Left ventricle myocardium inferior (tissue), 1 donor: Measurements from ENCODE around the gene TPMT. TPM values are rescaled to one million over a fixed set of nuclear protein-coding genes. Genes with fewer than 3 reads are reported as not detected.

Experiments used
- DNase-seq: peaks from one replicate; pipeline ENCODE4 v3.0.0-alpha.2; 2020
- H3K27ac ChIP-seq: fragments of 200-600 bp; replicated peaks from 2 replicates; pipeline ENCODE4 v1.8.0; 2021
- H3K27me3 ChIP-seq: fragments of 200-600 bp; 2 replicates; pipeline ENCODE4 v1.8.0; 2021; ENCODE audit warnings: low read depth
- H3K36me3 ChIP-seq: fragments of 200-600 bp; 2 replicates; pipeline ENCODE4 v1.8.0; 2021
- H3K4me1 ChIP-seq: fragments of 200-600 bp; 2 replicates; pipeline ENCODE4 v1.8.0; 2021
- H3K4me3 ChIP-seq: fragments of 200-600 bp; 2 replicates; pipeline ENCODE4 v1.8.0; 2021; ENCODE audit warnings: mild to moderate bottlenecking, moderate library complexity
- H3K9me3 ChIP-seq: fragments of 200-600 bp; replicated peaks from 2 replicates; pipeline ENCODE4 v1.8.0; 2021
- CTCF ChIP-seq: fragments of 200-600 bp; IDR thresholded peaks from 2 replicates; pipeline ENCODE4 v1.8.0; 2021; ENCODE audit warnings: antibody characterized with exemption, mild to moderate bottlenecking, borderline replicate concordance
- intact Hi-C: fragments of 100-400 bp; cut with micrococcal nuclease; formaldehyde crosslinking; loops from one replicate; pipeline ENCODE4 v1.11.0; 2022
- total RNA-seq: library from RNA; stranded (reverse); fragmentation: NEBNext Ultra II Directional; extraction: Animal tissue kit (Norgen Biotek cat#: 25700); gene quantifications from one replicate; pipeline ENCODE4 v1.2.1, GENCODE V29; 2021
- donor health status: DM: no; HTN: yes; CAD: no; lungs with severe emphysema.

TPMT gene
- total RNA-seq, 1 donor from 2014 or later = 14.1 TPM

- H3K4me3 ChIP-seq = no peak overlapping the region
- DNase-seq = no peak
- no peaks in the 10 kb centered on the region for H3K27me3 ChIP-seq
- no peaks in the 10 kb centered on the region for H3K9me3 ChIP-seq
- H3K36me3 ChIP-seq = no peaks in the 10 kb centered on the region
- TF ChIP-seq CTCF = no peak
- H3K4me1 ChIP-seq = peaks cover 7% of the 10 kb centered on the region
- H3K27ac ChIP-seq = no peak overlapping the region
- intact Hi-C loops = no loop called here
These were observed 37.7 kb downstream of the TPMT start for GRCh38 chr6:18117136-18117535.

- H3K27ac ChIP-seq = no peak overlapping the region
- H3K9me3 ChIP-seq = no peaks in the 10 kb centered on the region
- DNase-seq = no peak
- intact Hi-C loops = no loop called here
- no peaks in the 10 kb centered on the region for H3K36me3 ChIP-seq
- H3K27me3 ChIP-seq = no peaks in the 10 kb centered on the region
- TF ChIP-seq CTCF = no peak
- H3K4me3 ChIP-seq = no peak overlapping the region
- no peaks in the 10 kb centered on the region for H3K4me1 ChIP-seq
These were observed 39.5 kb downstream of the TPMT start for GRCh38 chr6:18115356-18115755.

GRCh38 chr6:18110162-18110561 is 44.7 kb downstream of the TPMT start:
- intact Hi-C loops = no loop called here

GRCh38 chr6:18107061-18107460 is 47.8 kb downstream of the TPMT start:
- intact Hi-C loops = loop anchor here (10.0 kb wide), 1 partner anchor 112 kb away; no protein-coding TSS in a partner anchor
- DNase-seq = no peak
- H3K4me3 ChIP-seq = no peak overlapping the region
- peaks cover 3% of the 10 kb centered on the region for H3K4me1 ChIP-seq
- peaks cover 22% of the 10 kb centered on the region for H3K9me3 ChIP-seq
- no peaks in the 10 kb centered on the region for H3K36me3 ChIP-seq
- H3K27me3 ChIP-seq = no peaks in the 10 kb centered on the region
- H3K27ac ChIP-seq = no peak overlapping the region
- TF ChIP-seq CTCF = no peak

More at GRCh38 chr6:18110162-18110561, 44.7 kb downstream of the TPMT start:
- H3K27ac ChIP-seq = no peak overlapping the region
- no peak overlapping the region for H3K4me3 ChIP-seq
- no peaks in the 10 kb centered on the region for H3K27me3 ChIP-seq
- no peaks in the 10 kb centered on the region for H3K4me1 ChIP-seq
- H3K36me3 ChIP-seq = no peaks in the 10 kb centered on the region
- peaks cover 22% of the 10 kb centered on the region for H3K9me3 ChIP-seq
- no peak for TF ChIP-seq CTCF
- no peak for DNase-seq

- H3K4me3 ChIP-seq = no peak overlapping the region
- no peak for TF ChIP-seq CTCF
- intact Hi-C loops = loop anchor here (10.0 kb wide), 1 partner anchor 108 kb away; no protein-coding TSS in a partner anchor
- peaks cover 3% of the 10 kb centered on the region for H3K4me1 ChIP-seq
- H3K9me3 ChIP-seq = peaks cover 21% of the 10 kb centered on the region
- no peak overlapping the region for H3K27ac ChIP-seq
- H3K27me3 ChIP-seq = no peaks in the 10 kb centered on the region
- H3K36me3 ChIP-seq = no peaks in the 10 kb centered on the region
- DNase-seq = no peak
These were observed 51.9 kb downstream of the TPMT start for GRCh38 chr6:18102783-18103509.
